KMS-11 (cell line): ENCODE measurements around the gene TP63.
"Not testable (repeated sequence)": the region's sequence is repeated elsewhere in the genome, so short reads cannot be mapped to it uniquely, and the experiment has no call there.

ENCODE experiments used
- H2AFZ ChIP-seq: fragments of 200-600 bp; sonication (generic); 2 replicates; pipeline ENCODE4 v1.6.1; 2016; ENCODE audit warnings: antibody characterized with exemption, mixed run types, low read depth
- H3K27ac ChIP-seq: fragments of 200-600 bp; sonication (generic); 2 replicates; pipeline ENCODE4 v1.6.1; 2016; ENCODE audit warnings: mild to moderate bottlenecking, mixed run types
- H3K27me3 ChIP-seq: fragments of 200-600 bp; sonication (generic); 2 replicates; pipeline ENCODE4 v1.6.1; 2017; ENCODE audit warnings: mild to moderate bottlenecking, low read depth, mixed run types, moderate library complexity; ENCODE audit not compliant: insufficient read depth
- H3K36me3 ChIP-seq: fragments of 200-600 bp; sonication (generic); 2 replicates; pipeline ENCODE4 v1.6.1; 2017; ENCODE audit warnings: mild to moderate bottlenecking, mixed run types; ENCODE audit not compliant: insufficient read depth
- H3K4me1 ChIP-seq: fragments of 200-600 bp; sonication (generic); 2 replicates; pipeline ENCODE4 v1.6.1; 2016; ENCODE audit warnings: mild to moderate bottlenecking, low read depth, mixed run types; ENCODE audit not compliant: poor library complexity, severe bottlenecking
- H3K4me2 ChIP-seq: fragments of 200-600 bp; sonication (generic); 2 replicates; pipeline ENCODE4 v1.7.0; 2016; ENCODE audit warnings: mild to moderate bottlenecking, mixed run types
- H3K4me3 ChIP-seq: fragments of 200-600 bp; sonication (generic); IDR thresholded peaks from 2 replicates; pipeline ENCODE4 v1.6.1; 2017; ENCODE audit warnings: low read depth, low read length, mixed read lengths; ENCODE audit not compliant: insufficient read depth
- H3K79me2 ChIP-seq: fragments of 200-600 bp; sonication (generic); 2 replicates; pipeline ENCODE4 v1.6.1; 2016; ENCODE audit warnings: low read depth, mixed run types; ENCODE audit not compliant: insufficient read depth
- H3K9ac ChIP-seq: fragments of 200-600 bp; sonication (generic); 2 replicates; pipeline ENCODE4 v1.6.1; 2016; ENCODE audit warnings: mild to moderate bottlenecking, mixed run types
- H4K20me1 ChIP-seq: fragments of 200-600 bp; sonication (generic); 2 replicates; pipeline ENCODE4 v1.6.1; 2016; ENCODE audit warnings: mild to moderate bottlenecking, mixed run types; ENCODE audit not compliant: insufficient read depth
- TF ChIP-seq, protein P1 (sequence below): fragments of 200-600 bp; sonication (generic); conservative IDR thresholded peaks from 2 replicates; pipeline ENCODE4 v1.6.1; 2017; ENCODE audit warnings: low read depth, mild to moderate bottlenecking, antibody characterized with exemption, low read length, moderate library complexity, mixed read lengths

TP63 gene

GRCh38 chr3:189745622-189746021 is 114.4 kb downstream of the TP63 start:
- H3K27me3 ChIP-seq: no peaks in the 10 kb centered on the region
- no peaks in the 10 kb centered on the region for H3K36me3 ChIP-seq
- no peak overlapping the region for H3K4me2 ChIP-seq
- H3K4me1 ChIP-seq: no peaks in the 10 kb centered on the region
- no peak overlapping the region for H3K9ac ChIP-seq
- no peak overlapping the region for H2AFZ ChIP-seq
- no peak overlapping the region for H3K4me3 ChIP-seq
- TF ChIP-seq, protein P1, sequence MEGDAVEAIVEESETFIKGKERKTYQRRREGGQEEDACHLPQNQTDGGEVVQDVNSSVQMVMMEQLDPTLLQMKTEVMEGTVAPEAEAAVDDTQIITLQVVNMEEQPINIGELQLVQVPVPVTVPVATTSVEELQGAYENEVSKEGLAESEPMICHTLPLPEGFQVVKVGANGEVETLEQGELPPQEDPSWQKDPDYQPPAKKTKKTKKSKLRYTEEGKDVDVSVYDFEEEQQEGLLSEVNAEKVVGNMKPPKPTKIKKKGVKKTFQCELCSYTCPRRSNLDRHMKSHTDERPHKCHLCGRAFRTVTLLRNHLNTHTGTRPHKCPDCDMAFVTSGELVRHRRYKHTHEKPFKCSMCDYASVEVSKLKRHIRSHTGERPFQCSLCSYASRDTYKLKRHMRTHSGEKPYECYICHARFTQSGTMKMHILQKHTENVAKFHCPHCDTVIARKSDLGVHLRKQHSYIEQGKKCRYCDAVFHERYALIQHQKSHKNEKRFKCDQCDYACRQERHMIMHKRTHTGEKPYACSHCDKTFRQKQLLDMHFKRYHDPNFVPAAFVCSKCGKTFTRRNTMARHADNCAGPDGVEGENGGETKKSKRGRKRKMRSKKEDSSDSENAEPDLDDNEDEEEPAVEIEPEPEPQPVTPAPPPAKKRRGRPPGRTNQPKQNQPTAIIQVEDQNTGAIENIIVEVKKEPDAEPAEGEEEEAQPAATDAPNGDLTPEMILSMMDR: no peak
- no peaks in the 10 kb centered on the region for H3K79me2 ChIP-seq
- H4K20me1 ChIP-seq: no peaks in the 10 kb centered on the region
- no peak overlapping the region for H3K27ac ChIP-seq

DNA sequence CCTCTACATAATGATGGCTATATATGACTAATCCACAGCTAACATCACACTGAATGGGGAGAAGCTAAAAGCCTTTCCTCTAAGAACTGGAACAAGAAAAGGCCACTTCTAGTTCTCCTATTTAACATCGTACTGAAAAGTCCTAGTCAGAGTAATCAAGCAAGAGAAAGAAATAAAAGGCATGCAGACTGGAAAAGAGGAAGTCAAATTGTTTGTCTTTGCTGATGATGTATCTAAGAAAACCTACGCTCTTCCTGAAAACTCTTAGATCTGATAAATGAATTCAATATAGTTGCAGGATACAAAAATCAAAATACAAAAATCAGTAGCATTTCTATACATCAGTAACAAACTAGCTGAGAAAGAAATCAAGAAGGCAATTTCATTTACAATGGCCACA is 116.9 kb downstream of the TP63 start:
- H3K4me1 ChIP-seq: no peaks in the 10 kb centered on the region
- H2AFZ ChIP-seq: no peak overlapping the region
- no peaks in the 10 kb centered on the region for H3K79me2 ChIP-seq
- H3K9ac ChIP-seq: no peak overlapping the region
- no peaks in the 10 kb centered on the region for H3K27me3 ChIP-seq
- no peak overlapping the region for H3K4me3 ChIP-seq
- no peak overlapping the region for H3K4me2 ChIP-seq
- H3K27ac ChIP-seq: no peak overlapping the region
- H4K20me1 ChIP-seq: no peaks in the 10 kb centered on the region
- TF ChIP-seq, protein P1: no peak
- no peaks in the 10 kb centered on the region for H3K36me3 ChIP-seq

- not testable (repeated sequence) for H3K27me3 ChIP-seq, H3K79me2 ChIP-seq, H2AFZ ChIP-seq, H3K36me3 ChIP-seq, H3K4me1 ChIP-seq, H4K20me1 ChIP-seq, H3K9ac ChIP-seq, H3K4me3 ChIP-seq, H3K4me2 ChIP-seq, H3K27ac ChIP-seq
Measured at GRCh38 chr3:189750972-189751371, 119.8 kb downstream of the TP63 start.

DNA sequence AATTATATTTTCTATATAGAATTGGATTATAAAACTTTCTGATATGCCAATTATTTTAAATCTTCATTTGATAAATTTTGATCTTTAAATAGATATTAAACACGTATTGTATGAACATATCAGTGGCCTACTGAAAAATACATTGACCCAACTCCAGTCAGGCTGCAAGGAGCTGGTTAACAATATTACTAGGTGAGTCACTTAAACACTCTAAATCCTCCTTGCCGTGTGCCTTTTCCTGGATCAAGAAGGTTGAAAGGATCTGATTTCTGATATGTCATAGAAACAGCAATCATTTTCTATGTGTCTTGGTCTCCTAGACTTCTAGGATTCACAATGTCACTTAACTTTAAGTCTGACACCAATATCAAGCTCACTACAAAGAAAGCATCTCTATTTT is 123.2 kb downstream of the TP63 start:
- TF ChIP-seq, protein P1: no peak
- H2AFZ ChIP-seq: no peak overlapping the region
- no peak overlapping the region for H3K4me2 ChIP-seq
- H3K27me3 ChIP-seq: no peaks in the 10 kb centered on the region
- H3K4me1 ChIP-seq: no peaks in the 10 kb centered on the region
- H3K79me2 ChIP-seq: no peaks in the 10 kb centered on the region
- no peaks in the 10 kb centered on the region for H3K36me3 ChIP-seq
- H3K27ac ChIP-seq: no peak overlapping the region
- H4K20me1 ChIP-seq: no peaks in the 10 kb centered on the region
- no peak overlapping the region for H3K4me3 ChIP-seq
- no peak overlapping the region for H3K9ac ChIP-seq

- Histone ChIP-seq H3K9ac (no peak overlapping the region), H3K4me2 (no peak overlapping the region), H3K36me3 (no peaks in the 10 kb centered on the region), H3K27ac (no peak overlapping the region), H3K4me3 (no peak overlapping the region), H4K20me1 (no peaks in the 10 kb centered on the region), H3K27me3 (no peaks in the 10 kb centered on the region), H3K79me2 (no peaks in the 10 kb centered on the region), H3K4me1 (no peaks in the 10 kb centered on the region), H2AFZ (no peak overlapping the region)
- TF ChIP-seq, protein P1: no peak
Measured at GRCh38 chr3:189756582-189757078, 125.4 kb downstream of the TP63 start.
